HUDEP-2 (cell line): ENCODE data around the gene RPP25L.
A peak's percentile ranks its signal among the peaks of the same experiment; 100 is the strongest.

Experiments used
- DNase-seq, 76 experiments: peaks; one replicate each; lab custom pipeline; 2025; ENCODE audit not compliant: unreplicated experiment in 76 of 76; lab: John Stamatoyannopoulos, UW

RPP25L gene

DNA sequence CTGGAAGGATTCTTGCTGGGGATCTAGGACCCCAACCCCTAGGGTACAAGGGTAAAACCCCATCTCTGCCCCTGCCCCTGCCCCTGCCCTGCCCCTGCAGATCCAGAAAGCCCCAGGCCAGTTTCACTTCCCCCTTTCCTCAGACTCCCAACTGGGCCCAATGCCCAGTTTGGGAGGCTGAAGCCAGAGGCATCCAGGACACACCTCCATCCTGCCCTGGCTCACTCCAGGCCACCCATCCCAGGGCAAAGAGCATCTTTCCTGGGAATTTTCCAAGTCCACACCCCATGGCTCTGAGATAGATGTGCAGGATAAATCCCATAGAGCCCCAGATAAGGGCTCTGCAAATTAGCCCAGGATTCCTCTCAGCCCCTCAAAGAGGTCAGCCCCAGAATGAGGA lies 39.8 kb downstream of the RPP25L start:
- no peak for DNase-seq

DNA sequence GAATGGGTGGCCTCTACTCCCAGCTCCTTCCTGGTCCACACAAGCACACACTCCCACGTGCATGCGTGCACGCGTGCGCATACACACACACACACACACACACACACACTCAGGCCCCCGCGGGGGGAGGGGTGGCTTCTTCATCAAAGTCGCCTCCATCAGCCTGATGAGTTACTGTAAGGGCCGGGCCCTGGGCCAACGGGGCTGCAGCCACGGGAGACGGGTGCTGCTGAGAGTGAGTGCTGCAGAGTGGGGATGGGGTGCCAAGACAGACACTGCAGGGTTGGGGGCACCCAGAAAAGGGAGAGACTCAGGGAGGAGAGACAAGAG lies 40.5 kb downstream of the RPP25L start:
- no peak for DNase-seq

DNA sequence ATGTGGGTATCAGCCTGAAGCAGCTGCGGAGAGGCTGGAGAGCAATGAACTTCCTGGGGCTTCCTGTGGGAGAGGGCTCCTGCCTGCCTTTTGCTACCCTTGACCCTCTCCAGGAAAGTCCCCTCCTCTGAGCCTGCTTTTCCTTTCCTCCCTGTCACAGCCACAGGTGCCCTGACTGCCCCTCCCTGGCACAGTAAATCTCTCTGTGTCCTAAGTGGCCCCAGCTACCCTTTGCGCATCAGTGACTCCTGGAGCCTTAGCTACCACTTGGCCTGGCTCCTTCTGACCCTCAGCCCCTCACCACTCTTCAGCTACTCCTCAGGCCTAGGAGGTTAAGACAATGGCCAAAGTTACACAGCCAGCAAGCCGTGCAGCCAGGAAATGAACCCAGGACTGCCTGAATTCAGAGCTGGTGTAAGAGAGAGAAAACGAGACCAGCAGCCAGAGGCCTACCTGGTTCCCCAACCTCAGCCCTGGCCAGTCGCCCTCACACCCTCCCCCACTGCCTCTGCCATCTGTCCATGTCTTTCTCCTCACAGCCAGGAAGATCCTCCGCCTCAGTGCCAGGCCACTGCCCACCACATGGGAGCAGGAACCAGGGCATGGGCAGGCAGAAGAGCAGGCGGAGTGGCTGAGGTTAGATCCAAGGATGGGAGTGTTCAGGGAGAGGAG lies 41.0 kb downstream of the RPP25L start:
- DNase-seq, result no peak

DNA sequence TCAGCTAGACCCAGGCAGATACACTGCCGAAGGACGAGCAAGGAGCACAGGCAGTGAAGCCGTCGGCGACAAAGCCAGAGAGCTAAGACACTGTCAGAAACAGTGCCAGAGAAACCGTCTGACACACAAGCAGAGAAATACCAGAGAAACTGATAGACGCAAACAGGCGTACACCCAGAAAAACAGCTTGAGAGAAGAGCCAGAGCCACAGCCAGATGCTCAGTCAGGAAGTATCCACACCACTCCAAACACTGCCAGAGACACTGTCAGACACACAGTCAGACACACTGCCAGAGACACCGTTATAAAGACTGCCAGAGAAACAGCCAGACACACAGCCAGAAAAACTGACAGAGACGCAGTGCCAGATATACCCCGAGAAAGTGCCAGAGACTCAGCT lies 41.5 kb downstream of the RPP25L start:
- DNase-seq, result no peak

DNA sequence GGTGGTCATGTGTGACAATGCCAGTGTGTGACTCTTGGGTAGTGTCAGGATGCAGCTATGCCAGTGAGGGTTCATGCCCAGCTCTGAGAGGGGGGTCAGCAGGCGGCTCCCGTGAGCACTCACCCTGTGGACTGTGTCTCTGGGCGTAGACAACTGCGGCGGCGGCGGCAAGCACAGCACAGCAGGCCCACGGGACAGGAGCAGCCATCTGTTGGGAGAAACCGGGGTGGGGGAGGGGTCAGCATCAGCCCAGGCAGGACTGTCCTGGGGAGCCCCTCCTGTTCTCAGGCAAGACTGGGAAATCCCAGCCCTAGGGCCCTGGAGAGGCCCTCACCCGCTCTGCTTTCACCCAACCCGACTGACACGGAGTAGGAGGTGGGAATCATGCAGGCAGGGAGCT lies 43.1 kb downstream of the RPP25L start:
- DNase-seq, result no peak

DNA sequence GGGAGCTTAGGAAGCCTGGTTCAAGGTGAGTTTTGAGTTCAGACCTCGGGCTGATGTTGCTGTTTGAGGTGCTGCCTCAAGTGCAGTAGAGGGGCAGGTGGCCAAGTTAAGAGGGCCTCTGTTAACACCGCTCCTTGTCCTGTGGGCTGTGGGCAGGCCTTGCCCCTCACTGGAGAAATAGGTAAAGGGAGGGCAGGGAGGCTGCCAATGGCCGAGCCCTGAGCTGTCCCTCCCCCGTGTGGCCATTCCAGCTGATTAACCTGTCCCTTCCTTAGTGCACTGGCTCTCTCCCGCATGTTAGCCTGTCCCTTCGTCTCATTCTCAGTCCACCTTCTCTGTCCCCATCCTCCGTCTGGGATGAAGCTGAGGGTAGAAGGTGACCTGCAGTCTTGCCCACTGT lies 43.8 kb downstream of the RPP25L start:
- no peak for DNase-seq

DNA sequence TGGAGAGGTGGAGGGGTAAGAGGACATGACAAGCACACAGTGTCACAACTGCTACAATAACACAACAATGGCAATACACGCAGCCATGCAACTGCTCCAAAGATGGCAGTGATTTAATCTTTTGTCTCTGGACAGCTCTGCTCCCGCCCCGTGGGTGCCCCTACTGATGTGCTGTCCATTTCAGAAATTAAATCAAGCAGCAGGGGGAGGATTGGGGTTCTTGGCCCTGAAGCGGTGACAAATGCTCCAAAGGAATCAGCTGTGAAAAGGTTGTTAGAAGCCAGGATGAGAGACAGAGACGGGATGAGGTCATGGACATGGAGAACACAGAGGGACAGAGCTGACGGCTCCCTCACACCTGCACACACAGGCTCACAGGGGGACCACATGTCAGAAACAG lies 44.9 kb downstream of the RPP25L start:
- DNase-seq, result no peak

DNA sequence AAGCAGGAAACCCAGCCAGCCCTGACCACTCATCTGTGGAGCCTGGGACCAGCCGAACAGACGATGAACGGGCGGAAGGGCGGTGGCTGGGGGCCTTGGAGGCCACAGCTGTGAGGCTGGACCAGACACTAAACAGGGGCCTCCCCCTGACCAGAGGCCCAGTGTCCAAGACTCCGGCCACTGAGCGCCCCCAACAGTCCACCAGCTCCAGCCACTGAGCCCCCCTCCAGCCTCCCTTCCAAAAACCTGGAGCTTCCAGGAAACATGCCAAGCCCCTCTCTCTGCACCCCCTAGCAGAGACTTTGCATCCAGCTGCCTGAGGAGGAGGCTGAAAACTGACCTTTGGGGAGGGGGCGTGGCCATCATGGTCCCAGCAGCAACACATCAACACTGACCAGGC lies 45.6 kb downstream of the RPP25L start:
- no peak for DNase-seq

DNA sequence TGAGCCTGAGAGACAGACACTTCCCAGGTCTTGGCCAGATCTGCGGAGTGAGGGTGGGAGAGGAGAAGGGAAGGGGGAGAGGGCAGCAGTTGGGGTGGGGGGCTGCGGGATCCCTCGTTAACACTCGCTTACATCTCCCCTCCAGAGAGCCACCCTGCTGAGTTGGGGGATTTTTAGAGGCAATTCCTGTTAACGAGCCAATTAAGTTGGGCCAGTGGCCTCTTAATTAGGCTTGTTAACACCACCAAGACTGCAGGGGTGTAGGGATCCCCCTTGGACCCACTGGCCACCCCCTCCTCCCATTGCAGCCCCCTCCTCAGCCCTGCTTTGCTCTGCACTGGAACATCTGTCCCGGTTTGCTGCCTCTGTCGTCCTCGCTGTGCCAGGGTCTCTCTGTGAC lies 46.0 kb downstream of the RPP25L start:
- no peak for DNase-seq

DNA sequence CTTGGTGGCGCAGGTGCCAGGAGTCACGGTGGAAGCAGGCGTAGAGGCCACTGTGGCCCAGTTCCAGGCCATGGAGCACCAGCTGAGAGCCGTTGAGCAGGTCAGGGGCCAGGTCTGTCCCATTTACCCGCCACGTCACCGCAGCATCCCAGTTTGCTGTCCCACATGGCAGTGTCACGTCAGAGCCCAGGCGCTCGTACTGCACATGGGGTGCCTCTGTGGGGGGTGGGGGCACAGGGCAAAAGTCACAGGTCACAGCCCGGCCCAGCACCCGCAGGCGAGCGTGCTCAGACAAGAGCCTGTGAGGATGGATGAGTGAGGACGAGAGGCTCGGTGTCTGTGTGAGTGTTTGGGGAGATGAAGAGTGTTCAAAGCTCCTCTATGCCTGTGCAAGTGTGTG lies 47.3 kb downstream of the RPP25L start:
- DNase-seq, result no peak

DNA sequence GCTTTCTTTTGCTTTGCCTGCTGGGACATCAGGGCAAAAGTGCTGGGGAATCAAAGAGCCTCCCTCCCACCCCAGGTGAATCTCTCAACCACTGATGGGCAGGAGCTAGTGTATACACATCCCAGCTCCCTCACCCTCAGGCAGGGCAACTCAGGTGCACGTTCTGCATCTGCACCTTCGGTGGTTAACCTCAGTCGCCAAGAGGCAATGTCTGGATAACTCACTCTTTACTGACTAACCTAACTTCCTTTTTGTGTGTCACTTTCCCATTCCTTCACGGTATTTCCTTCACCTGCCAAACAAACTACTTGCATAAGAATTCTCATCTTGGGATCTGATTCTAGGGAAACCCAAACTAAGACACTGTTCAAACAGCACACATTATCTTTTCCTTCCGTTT lies 48.6 kb downstream of the RPP25L start:
- no peak for DNase-seq

DNA sequence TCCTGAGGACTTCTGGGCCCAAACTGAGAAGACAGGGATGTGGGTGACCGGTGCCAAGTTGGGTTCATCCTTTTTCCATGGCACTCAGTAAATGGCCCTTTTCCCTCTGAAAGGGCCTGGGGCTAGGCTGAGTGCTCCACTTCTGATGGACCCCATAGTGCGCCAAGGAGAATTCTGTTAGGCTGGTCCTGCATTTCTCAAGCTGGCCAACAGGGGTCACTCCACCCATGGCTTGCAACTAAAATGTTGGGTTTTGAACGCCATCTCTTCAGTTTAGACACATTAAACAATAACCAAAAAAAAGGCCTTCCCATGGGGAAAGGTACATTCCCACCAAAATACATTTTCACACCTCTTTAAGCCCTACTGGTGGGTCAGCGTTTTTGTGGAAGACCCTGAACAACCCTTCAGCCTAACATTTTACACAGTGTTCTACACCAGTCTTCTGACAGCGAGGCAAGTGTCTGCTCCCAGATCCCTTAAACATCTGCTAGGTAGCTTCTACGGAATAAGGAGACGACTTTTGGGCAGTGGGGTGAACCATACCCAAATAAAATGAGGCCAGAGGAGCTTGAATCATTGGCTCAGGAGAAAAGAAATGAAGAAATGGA lies 49.7 kb downstream of the RPP25L start:
- DNase-seq, result peak in 12 of 76 experiments; percentile 1 to 32 (median 6)

DNA sequence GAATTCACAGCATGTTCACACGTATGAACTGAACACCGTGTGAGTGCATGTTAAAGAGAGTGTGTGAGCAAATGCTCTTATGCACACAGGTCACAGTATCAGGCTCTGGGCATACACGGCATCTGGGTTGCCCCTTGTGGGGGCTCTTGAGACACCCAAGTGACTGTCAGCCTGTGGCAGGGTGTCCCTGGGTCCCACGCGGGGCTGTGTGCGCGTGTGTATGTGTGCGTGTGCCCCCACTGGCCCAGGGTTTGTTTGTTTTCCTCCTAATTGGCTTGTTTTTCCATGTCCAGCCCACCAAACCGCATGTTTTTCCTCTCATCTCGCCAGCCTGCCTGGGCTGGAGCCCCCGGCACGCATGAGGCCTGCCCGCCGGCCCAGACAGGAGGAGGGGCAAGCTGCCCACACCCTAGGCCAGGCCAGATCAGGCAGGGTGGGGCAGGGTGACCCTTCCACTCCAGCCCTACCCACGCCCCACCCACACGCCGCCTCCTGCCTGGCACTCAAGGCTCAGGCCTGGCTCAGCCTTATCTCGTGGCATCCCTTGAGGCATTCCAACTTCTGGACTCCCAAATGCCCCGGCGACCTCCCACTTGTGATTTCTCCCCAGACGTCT lies 51.2 kb downstream of the RPP25L start:
- DNase-seq, result peak in 1 of 76 experiments; percentile 5
